Sigmoid colon (tissue), 4 donors: ENCODE measurements around the gene ZFYVE28.

Source experiments
- CTCF ChIP-seq, 4 experiments: fragments of 450-650 bp in 3 of 4; fragments of 200-600 bp in 1 of 4; IDR thresholded peaks; one replicate each; pipeline ENCODE4 v1.5.1; 2016 to 2019; ENCODE audit warnings: antibody characterized with exemption in 4 of 4, mild to moderate bottlenecking in 3 of 4, moderate library complexity in 2 of 4
- EP300 ChIP-seq, 4 donors: sonication (generic); formaldehyde crosslinking; IDR thresholded peaks; one replicate each; pipeline ENCODE4 v1.6.1; 2017; ENCODE audit warnings: antibody characterized with exemption in 4 of 4
- POLR2A ChIP-seq, 2 donors: fragments of 450-650 bp; IDR thresholded peaks; one replicate each; pipeline ENCODE4 v1.6.1; 2016; ENCODE audit warnings: antibody characterized with exemption in 2 of 2, mild to moderate bottlenecking in 2 of 2, moderate library complexity in 2 of 2
- POLR2AphosphoS5 ChIP-seq, 4 donors: sonication (generic); formaldehyde crosslinking; IDR thresholded peaks; one replicate each; pipeline ENCODE4 v1.6.1; 2017; ENCODE audit warnings: antibody characterized with exemption in 4 of 4

GRCh38 chr4:2305766-2306501, 112.5 kb downstream of the ZFYVE28 start:
- TF ChIP-seq POLR2AphosphoS5 (IDR thresholded peaks at IDR 0.05) (no peak), CTCF (IDR thresholded peaks at IDR 0.05) (no peak), POLR2A (IDR thresholded peaks at IDR 0.05) (no peak), EP300 (IDR thresholded peaks at IDR 0.05) (no peak)
